Mammary epithelial cell (primary cell): Measurements from ENCODE around the gene DLG1.

Source experiments
- CTCF ChIP-seq, 2 donors: IDR thresholded peaks in 1 of 2; conservative IDR thresholded peaks in 1 of 2; 2 replicates each; pipeline ENCODE4 v1.5.1; 2011 to 2012; ENCODE audit warnings: inconsistent platforms in 2 of 2, low read length in 2 of 2, mild to moderate bottlenecking in 2 of 2, control low read depth in 1 of 2, low read depth in 1 of 2; ENCODE audit not compliant: insufficient read depth in 1 of 2; ENCODE audit errors: extremely low read depth in 1 of 2
- EZH2 ChIP-seq: IDR thresholded peaks from 2 replicates; pipeline ENCODE4 v1.6.1; 2012; ENCODE audit warnings: low read length, inconsistent platforms, borderline replicate concordance

DNA sequence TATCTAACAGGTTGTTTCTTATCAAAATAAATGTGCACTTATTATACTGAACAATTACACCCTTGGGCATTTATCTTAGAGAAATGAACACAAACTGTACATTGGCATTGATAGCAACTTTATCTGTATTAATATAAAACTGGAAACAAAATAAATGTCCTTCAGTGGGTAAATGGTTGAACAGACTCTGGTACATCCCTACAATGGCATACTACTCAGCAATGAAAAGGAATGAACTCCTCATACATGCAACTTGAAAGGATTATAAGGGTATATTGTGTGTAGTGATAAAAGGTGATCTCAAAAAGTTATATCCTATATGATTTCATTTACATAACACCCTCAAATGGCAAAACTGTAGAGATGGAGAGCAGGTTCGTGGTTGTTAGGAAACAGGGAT, 23.7 kb upstream of the DLG1 start:
- no peak for TF ChIP-seq CTCF (conservative IDR thresholded peaks at IDR 0.05 in 1 of 2, IDR thresholded peaks at IDR 0.05 in 1 of 2; ENCODE audit: extremely low read depth in 1 of 2, insufficient read depth in 1 of 2, low read depth in 1 of 2, low read length in 2 of 2)
- TF ChIP-seq EZH2 = no peak
